ENCODE measurements around the gene CTXN1.

CTXN1 gene

DNA sequence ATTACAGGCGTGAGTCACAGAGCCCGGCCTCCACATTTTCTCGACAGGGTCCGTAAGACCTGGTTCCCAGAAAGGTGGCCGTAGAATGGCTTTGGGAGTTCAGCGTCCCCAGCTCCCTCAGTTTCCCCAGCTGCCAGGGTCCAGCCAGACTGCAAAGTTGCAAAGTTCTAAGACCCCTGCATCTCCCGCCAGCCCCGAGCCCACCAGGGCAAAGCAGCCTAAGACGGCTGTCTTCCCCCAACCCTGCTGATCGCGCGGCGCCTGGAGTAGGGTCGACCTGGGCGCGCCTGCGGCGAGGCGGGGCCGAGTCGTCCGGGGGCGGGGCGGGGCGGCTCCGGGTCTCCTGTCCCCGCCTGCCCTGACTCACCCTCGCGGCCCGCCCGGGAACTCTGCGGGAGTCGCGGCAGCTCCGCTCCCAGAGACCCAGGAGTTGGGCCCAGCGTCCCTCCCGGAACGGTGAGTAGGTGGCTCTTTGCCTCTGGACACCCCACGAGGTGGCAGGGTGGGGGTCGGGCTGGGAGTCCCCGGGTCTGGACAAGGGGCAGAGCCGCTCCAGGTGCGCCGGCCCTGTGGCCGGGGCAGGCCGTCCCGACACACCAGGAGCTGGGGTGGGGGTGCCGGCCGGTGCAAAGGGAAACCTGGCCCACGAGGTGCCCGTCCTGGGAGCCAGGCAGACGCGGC is 37.6 kb downstream of the CTXN1 start, which contains the start of gene LRRC8E:
TSS of gene LRRC8E (plus strand) at position 366 of the 681 bp plus-strand sequence. CDS start 7,094 bp downstream, outside the sequence.
- TF ChIP-seq, protein P1, sequence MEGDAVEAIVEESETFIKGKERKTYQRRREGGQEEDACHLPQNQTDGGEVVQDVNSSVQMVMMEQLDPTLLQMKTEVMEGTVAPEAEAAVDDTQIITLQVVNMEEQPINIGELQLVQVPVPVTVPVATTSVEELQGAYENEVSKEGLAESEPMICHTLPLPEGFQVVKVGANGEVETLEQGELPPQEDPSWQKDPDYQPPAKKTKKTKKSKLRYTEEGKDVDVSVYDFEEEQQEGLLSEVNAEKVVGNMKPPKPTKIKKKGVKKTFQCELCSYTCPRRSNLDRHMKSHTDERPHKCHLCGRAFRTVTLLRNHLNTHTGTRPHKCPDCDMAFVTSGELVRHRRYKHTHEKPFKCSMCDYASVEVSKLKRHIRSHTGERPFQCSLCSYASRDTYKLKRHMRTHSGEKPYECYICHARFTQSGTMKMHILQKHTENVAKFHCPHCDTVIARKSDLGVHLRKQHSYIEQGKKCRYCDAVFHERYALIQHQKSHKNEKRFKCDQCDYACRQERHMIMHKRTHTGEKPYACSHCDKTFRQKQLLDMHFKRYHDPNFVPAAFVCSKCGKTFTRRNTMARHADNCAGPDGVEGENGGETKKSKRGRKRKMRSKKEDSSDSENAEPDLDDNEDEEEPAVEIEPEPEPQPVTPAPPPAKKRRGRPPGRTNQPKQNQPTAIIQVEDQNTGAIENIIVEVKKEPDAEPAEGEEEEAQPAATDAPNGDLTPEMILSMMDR (IDR thresholded peaks at IDR 0.05; ENCODE audit: low read depth, low read length): no peak
- no peak for TF ChIP-seq EZH2phosphoT487 (IDR thresholded peaks at IDR 0.05; ENCODE audit: low read depth)
- H3K4me3 ChIP-seq (ENCODE audit: low read length): no peak within 1 kb of the TSS
- no peaks in the 10 kb centered on the region for H3K4me1 ChIP-seq (ENCODE audit: low read length)
- H3K9me3 ChIP-seq (ENCODE audit: insufficient read depth, low read length): no peaks in the 10 kb centered on the region
- H3K4me2 ChIP-seq (ENCODE audit: low read length): no peak within 1 kb of the TSS
- no peaks in the 10 kb centered on the region for H3K36me3 ChIP-seq (replicated peaks; ENCODE audit: low read depth, low read length)
- H3K9ac ChIP-seq (ENCODE audit: low read length): no peak within 1 kb of the TSS
- H3K79me2 ChIP-seq (ENCODE audit: low read length): no peaks in the 10 kb centered on the region
- H3K27ac ChIP-seq (ENCODE audit: low read length): no peak within 1 kb of the TSS
- no peaks in the 10 kb centered on the region for H4K20me1 ChIP-seq (ENCODE audit: insufficient read depth, low read length)
- H3K27me3 ChIP-seq (ENCODE audit: low read depth, low read length): no peaks in the 10 kb centered on the region
- H2AFZ ChIP-seq (ENCODE audit: low read depth, low read length): no peak within 1 kb of the TSS

DNA sequence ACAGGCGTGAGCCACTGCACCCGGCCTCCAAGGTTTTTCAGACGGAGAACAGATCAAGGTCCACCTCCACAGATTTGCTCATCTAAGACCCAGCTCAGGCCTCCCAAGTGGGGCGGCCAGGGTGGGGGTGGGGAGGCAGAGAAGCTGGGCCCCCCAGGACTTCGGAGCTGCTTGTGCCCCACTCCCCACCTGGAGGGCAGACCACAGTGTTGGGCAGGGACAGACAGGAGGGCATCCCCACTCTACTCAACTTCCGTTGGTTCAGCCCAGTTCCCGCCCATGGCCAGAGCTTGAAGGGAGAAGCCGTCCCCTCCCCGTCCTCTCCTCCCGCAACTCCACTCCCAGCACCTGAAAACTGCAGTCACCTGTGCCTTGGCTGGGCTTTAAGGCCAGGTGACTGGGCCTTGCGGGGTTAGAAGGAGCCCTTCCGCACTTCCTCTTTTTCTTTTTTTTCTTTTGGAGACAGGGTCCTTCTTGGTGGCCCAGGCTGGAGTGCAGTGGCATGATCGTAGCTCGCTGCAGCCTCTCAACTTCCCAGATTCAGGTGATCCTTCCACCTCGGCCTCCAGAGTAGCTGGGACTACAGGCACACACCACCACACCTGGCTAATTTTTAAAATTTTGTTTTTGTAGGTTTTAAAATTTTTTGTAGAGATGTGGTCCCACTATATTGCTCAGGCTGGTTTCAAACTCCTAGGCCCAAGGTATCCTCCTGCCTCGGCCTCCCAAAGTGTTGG is 38.4 kb downstream of the CTXN1 start:
- no peaks in the 10 kb centered on the region for H3K9me3 ChIP-seq (ENCODE audit: insufficient read depth, low read length)
- no peak overlapping the region for H2AFZ ChIP-seq (ENCODE audit: low read depth, low read length)
- TF ChIP-seq EZH2phosphoT487 (IDR thresholded peaks at IDR 0.05; ENCODE audit: low read depth): no peak
- TF ChIP-seq, protein P1 (IDR thresholded peaks at IDR 0.05; ENCODE audit: low read depth, low read length): no peak
- H3K36me3 ChIP-seq (replicated peaks; ENCODE audit: low read depth, low read length): no peaks in the 10 kb centered on the region
- H3K4me2 ChIP-seq (ENCODE audit: low read length): no peak overlapping the region
- no peaks in the 10 kb centered on the region for H3K79me2 ChIP-seq (ENCODE audit: low read length)
- H3K27me3 ChIP-seq (ENCODE audit: low read depth, low read length): no peaks in the 10 kb centered on the region
- H3K4me3 ChIP-seq (ENCODE audit: low read length): no peak overlapping the region
- no peak overlapping the region for H3K27ac ChIP-seq (ENCODE audit: low read length)
- H3K4me1 ChIP-seq (ENCODE audit: low read length): no peaks in the 10 kb centered on the region
- H3K9ac ChIP-seq (ENCODE audit: low read length): no peak overlapping the region
- no peaks in the 10 kb centered on the region for H4K20me1 ChIP-seq (ENCODE audit: insufficient read depth, low read length)

DNA sequence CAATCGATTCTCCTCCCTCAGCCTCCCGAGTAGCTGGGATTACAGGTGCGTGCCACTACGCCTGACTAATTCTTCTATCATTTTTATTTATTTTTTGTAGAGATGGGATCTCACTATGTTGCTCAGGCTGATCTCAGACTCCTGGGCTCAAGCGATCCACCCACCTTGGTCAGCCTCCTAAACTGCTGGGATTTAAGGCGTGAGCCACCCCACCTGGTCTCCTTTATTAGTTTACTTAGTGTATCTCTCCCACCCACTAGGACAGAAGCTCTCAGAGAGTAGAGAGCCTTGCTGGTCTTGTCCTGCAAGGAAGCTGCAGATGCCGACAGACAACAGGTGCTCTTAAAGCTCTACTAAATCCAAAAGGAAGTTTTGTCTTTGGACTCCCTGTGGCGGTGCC is 40.1 kb downstream of the CTXN1 start:
- Histone ChIP-seq H4K20me1 (ENCODE audit: insufficient read depth, low read length) (no peaks in the 10 kb centered on the region), H3K36me3 (replicated peaks; ENCODE audit: low read depth, low read length) (peaks cover 2% of the 10 kb centered on the region), H3K4me1 (ENCODE audit: low read length) (no peaks in the 10 kb centered on the region), H3K9me3 (ENCODE audit: insufficient read depth, low read length) (no peaks in the 10 kb centered on the region), H3K4me2 (ENCODE audit: low read length) (no peak overlapping the region), H3K27ac (ENCODE audit: low read length) (no peak overlapping the region), H3K9ac (ENCODE audit: low read length) (no peak overlapping the region), H3K4me3 (ENCODE audit: low read length) (no peak overlapping the region), H3K27me3 (ENCODE audit: low read depth, low read length) (no peaks in the 10 kb centered on the region), H3K79me2 (ENCODE audit: low read length) (no peaks in the 10 kb centered on the region), H2AFZ (ENCODE audit: low read depth, low read length) (no peak overlapping the region)
- TF ChIP-seq EZH2phosphoT487 (IDR thresholded peaks at IDR 0.05; ENCODE audit: low read depth): no peak
- TF ChIP-seq, protein P1 (IDR thresholded peaks at IDR 0.05; ENCODE audit: low read depth, low read length): no peak

DNA sequence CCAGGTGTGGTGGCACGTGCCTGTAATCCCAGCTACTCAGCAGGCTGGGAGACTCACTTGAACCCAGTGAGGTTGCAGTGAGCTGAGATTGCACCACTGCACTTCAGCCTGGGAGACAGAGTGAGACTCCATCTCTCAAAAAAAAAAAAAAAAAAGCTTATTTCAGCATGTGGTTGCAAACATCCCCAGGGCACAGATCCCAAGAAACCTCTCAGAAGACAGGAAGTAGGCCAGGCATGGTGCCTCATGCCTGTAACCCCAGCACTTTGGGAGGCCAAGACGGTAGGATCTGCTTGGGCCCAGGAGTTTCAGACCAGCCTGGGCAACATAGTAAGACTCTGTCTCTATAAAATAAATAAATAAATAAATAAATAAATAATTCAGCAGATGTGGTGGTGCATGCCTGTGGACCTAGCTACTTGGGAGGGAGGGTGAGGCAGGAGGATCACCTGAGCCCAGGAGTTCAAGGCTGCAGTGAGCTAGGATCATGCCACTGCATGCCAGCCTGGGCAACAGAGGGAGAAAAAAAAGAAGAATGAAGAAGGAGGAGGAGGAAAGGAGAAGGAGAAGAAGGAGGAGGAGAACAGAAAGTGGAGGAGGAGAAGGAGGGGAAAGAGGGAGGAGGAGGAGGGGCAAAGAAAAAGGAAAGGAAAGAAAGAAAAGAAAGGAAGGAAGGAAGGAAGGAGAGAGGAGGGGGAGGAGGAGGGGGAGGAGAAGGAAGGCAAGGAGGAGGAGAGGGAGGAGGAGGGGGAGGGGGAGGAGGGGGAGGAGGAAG is 42.0 kb downstream of the CTXN1 start:
- Histone ChIP-seq H3K27me3 (ENCODE audit: low read depth, low read length) (no peaks in the 10 kb centered on the region), H3K36me3 (replicated peaks; ENCODE audit: low read depth, low read length) (peaks cover 2% of the 10 kb centered on the region), H3K9ac (ENCODE audit: low read length) (no peak overlapping the region), H3K27ac (ENCODE audit: low read length) (no peak overlapping the region), H4K20me1 (ENCODE audit: insufficient read depth, low read length) (no peaks in the 10 kb centered on the region), H3K4me1 (ENCODE audit: low read length) (no peaks in the 10 kb centered on the region), H3K4me2 (ENCODE audit: low read length) (no peak overlapping the region), H3K9me3 (ENCODE audit: insufficient read depth, low read length) (no peaks in the 10 kb centered on the region), H3K79me2 (ENCODE audit: low read length) (no peaks in the 10 kb centered on the region), H2AFZ (ENCODE audit: low read depth, low read length) (no peak overlapping the region), H3K4me3 (ENCODE audit: low read length) (no peak overlapping the region)
- TF ChIP-seq, protein P1 (IDR thresholded peaks at IDR 0.05; ENCODE audit: low read depth, low read length): no peak
- TF ChIP-seq EZH2phosphoT487 (IDR thresholded peaks at IDR 0.05; ENCODE audit: low read depth): no peak

Measured in OCI-LY3 (cell line).